GM18907 (cell line): ENCODE data around the gene FFAR3.
"Not testable (repeated sequence)": the region's sequence is repeated elsewhere in the genome, so short reads cannot be mapped to it uniquely, and the experiment has no call there.

Experiments
- ATAC-seq: cut with Tn5 transposase; IDR thresholded peaks from one replicate; pipeline ENCODE4 v1.9.1; 2021; ENCODE audit warnings: mild to moderate bottlenecking, moderate library complexity; ENCODE audit not compliant: unreplicated experiment

FFAR3 gene

GRCh38 chr19:35349614-35350521 is 8.4 kb upstream of the FFAR3 start:
- no peak for ATAC-seq

GRCh38 chr19:35350591-35350990 is 7.7 kb upstream of the FFAR3 start:
- ATAC-seq, result no peak

- no peak for ATAC-seq
These were observed 6.7 kb upstream of the FFAR3 start for GRCh38 chr19:35351411-35352176.

GRCh38 chr19:35352177-35352447 is 6.1 kb upstream of the FFAR3 start:
- ATAC-seq, result no peak

GRCh38 chr19:35352448-35353304 is 5.6 kb upstream of the FFAR3 start:
- ATAC-seq, result peak; percentile 44

GRCh38 chr19:35353635-35354034 is 4.6 kb upstream of the FFAR3 start:
- ATAC-seq, result no peak

- no peak for ATAC-seq
These were observed 3.4 kb upstream of the FFAR3 start for GRCh38 chr19:35354898-35355297.

- no peak for ATAC-seq
These were observed 2.3 kb upstream of the FFAR3 start for GRCh38 chr19:35355791-35356460.

- not testable (repeated sequence) for ATAC-seq
These were observed 574 bp downstream of the FFAR3 start for GRCh38 chr19:35358834-35359233.

GRCh38 chr19:35359395-35359794 is 1.1 kb downstream of the FFAR3 start:
- ATAC-seq, result not testable (repeated sequence)

- ATAC-seq, result not testable (repeated sequence)
These were observed 1.8 kb downstream of the FFAR3 start for GRCh38 chr19:35360081-35360480.

- ATAC-seq, result no peak
These were observed 2.7 kb downstream of the FFAR3 start for GRCh38 chr19:35360880-35361420.

GRCh38 chr19:35362261-35363000 is 4.2 kb downstream of the FFAR3 start:
- ATAC-seq, result no peak

GRCh38 chr19:35363001-35363590 is 4.8 kb downstream of the FFAR3 start:
- ATAC-seq, result no peak

- ATAC-seq, result no peak
These were observed 5.6 kb downstream of the FFAR3 start for GRCh38 chr19:35363711-35364425.

GRCh38 chr19:35365303-35365702 is 7.0 kb downstream of the FFAR3 start:
- ATAC-seq, result no peak

GRCh38 chr19:35368378-35368777 is 10.1 kb downstream of the FFAR3 start:
- ATAC-seq, result no peak

GRCh38 chr19:35369522-35369921 is 11.3 kb downstream of the FFAR3 start:
- no peak for ATAC-seq

- ATAC-seq, result no peak
These were observed 12.5 kb downstream of the FFAR3 start, which contains the start of gene GPR42 for GRCh38 chr19:35370722-35371121. TSS of gene GPR42 (plus strand) at chr19:35371068. CDS start at chr19:35371360, 292 bp downstream.
